ENCODE measurements around the gene C4orf50.

Gene C4orf50

DNA sequence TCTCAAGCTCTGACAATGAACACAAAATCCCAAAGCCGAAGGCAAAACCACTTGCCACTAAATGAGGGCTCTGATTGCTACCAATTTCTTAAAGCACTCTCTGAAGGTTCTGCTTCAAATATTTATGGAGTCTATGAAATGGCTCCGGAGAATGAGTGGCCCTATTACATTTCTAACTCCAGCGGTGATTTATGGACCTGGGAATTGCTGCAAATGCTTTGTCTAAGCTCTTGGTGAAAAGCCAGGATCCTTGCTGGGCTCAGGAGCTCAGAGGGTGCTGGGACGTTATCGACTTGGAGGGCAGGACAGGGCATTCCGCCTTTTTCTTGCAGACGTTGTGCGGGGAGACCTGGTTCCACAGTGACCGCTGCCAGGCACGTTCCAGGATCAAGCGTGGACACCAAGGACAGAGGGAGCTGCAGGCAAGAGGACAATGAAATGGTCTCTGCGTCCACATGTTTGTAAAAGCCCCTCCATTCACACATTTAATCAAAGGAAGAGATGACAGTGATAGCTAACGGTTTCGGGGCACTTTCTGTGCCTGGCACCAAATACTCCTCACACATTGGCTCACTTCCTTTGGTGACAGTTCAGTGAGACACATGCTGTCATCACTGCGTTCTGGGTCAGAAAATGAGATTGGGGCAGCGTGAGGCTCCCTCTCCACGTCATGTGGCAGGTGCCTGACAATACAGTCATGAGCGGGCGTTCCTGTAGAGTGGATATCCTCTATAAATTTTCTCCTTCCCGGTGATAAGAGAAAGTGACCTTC, 58.8 kb downstream of the C4orf50 start:
- TF ChIP-seq EZH2 (IDR thresholded peaks at IDR 0.05; ENCODE audit: borderline replicate concordance, low read depth, low read length, severe bottlenecking) (no peak), CTCF (IDR thresholded peaks at IDR 0.05; ENCODE audit: borderline replicate concordance, extremely low read depth, low read length, poor library complexity, severe bottlenecking) (no peak)
- DNase-seq (no peak), ATAC-seq (ENCODE audit: insufficient read depth, low read depth) (no peak)
- Histone ChIP-seq H3K9ac (ENCODE audit: low read depth, low read length) (no peak overlapping the region), H2AFZ (ENCODE audit: low read depth, low read length) (no peak overlapping the region), H3K27me3 (ENCODE audit: insufficient read depth, low read length, poor library complexity) (peaks cover 6% of the 10 kb centered on the region), H3K27ac (ENCODE audit: low read length) (no peak overlapping the region), H4K20me1 (ENCODE audit: insufficient read depth, low read length) (no peaks in the 10 kb centered on the region), H3K9me3 (ENCODE audit: insufficient read depth, low read length, severe bottlenecking) (no peaks in the 10 kb centered on the region), H3K36me3 (ENCODE audit: insufficient read depth, low read length) (no peaks in the 10 kb centered on the region), H3K4me1 (ENCODE audit: insufficient read depth, low read length) (no peaks in the 10 kb centered on the region), H3K4me2 (ENCODE audit: insufficient read depth, low read length) (no peak overlapping the region), H3K79me2 (ENCODE audit: insufficient read depth, low read length) (no peaks in the 10 kb centered on the region), H3K4me3 (ENCODE audit: low read depth in 1 of 2, low read length in 2 of 2) (no peak overlapping the region)

DNA sequence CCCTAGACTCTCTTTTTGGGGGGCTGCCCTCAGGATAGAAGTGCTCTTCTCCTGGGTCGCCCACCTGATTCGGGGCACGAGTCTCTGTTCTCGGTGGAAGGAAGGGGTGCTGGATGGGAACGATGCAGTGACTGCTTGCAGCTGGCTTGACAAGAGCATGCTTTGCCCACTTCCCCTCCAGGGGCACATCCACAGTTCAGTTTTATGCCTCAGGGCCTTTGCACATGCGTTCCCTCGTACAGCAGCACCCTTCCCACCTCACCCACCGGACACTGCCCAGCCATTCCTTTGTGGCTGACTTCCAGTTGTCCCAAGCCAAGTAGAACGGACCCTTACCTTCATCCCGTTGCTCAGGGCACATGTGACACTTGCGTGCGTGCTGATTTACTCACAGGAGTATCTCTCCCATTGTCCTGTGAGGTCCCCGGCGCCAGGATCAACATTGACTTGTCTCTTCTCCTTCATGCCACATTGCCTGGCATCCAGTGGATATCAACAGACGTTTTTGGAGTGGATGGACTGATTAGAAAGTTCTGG, 60.0 kb downstream of the C4orf50 start:
- Histone ChIP-seq H3K9me3 (ENCODE audit: insufficient read depth, low read length, severe bottlenecking) (no peaks in the 10 kb centered on the region), H3K27me3 (ENCODE audit: insufficient read depth, low read length, poor library complexity) (peaks cover 6% of the 10 kb centered on the region), H3K4me3 (ENCODE audit: low read depth in 1 of 2, low read length in 2 of 2) (no peak overlapping the region), H2AFZ (ENCODE audit: low read depth, low read length) (no peak overlapping the region), H3K79me2 (ENCODE audit: insufficient read depth, low read length) (no peaks in the 10 kb centered on the region), H3K36me3 (ENCODE audit: insufficient read depth, low read length) (no peaks in the 10 kb centered on the region), H3K4me2 (ENCODE audit: insufficient read depth, low read length) (no peak overlapping the region), H3K9ac (ENCODE audit: low read depth, low read length) (no peak overlapping the region), H4K20me1 (ENCODE audit: insufficient read depth, low read length) (no peaks in the 10 kb centered on the region), H3K27ac (ENCODE audit: low read length) (no peak overlapping the region), H3K4me1 (ENCODE audit: insufficient read depth, low read length) (no peaks in the 10 kb centered on the region)
- TF ChIP-seq CTCF (IDR thresholded peaks at IDR 0.05; ENCODE audit: borderline replicate concordance, extremely low read depth, low read length, poor library complexity, severe bottlenecking) (no peak), EZH2 (IDR thresholded peaks at IDR 0.05; ENCODE audit: borderline replicate concordance, low read depth, low read length, severe bottlenecking) (no peak)
- no peak for ATAC-seq (ENCODE audit: insufficient read depth, low read depth)
- no peak for DNase-seq

DNA sequence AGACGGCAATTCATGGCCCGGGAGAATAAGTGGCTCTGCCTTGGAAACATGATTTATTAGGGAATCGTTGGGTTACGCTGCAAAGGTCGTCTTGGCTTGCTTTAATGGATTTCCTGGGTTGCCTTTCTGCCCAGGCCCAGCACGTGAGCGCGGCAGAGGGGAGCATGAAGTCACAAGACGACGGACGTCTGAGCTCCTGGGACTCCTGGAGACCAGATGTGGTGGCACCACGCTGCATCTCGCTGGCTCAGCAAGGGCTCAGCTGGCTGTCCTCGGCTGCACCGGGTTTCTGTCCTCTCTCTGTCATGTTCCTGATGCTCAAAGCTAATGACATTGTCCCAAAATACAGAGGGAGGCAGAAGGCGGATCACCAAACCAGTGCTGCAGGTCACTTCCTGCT, 61.2 kb downstream of the C4orf50 start:
- no peak for DNase-seq
- ATAC-seq (ENCODE audit: insufficient read depth, low read depth) = no peak
- H3K27ac ChIP-seq (ENCODE audit: low read length) = no peak overlapping the region
- H3K79me2 ChIP-seq (ENCODE audit: insufficient read depth, low read length) = no peaks in the 10 kb centered on the region
- no peak for TF ChIP-seq CTCF (IDR thresholded peaks at IDR 0.05; ENCODE audit: borderline replicate concordance, extremely low read depth, low read length, poor library complexity, severe bottlenecking)
- TF ChIP-seq EZH2 (IDR thresholded peaks at IDR 0.05; ENCODE audit: borderline replicate concordance, low read depth, low read length, severe bottlenecking) = no peak
- no peaks in the 10 kb centered on the region for H4K20me1 ChIP-seq (ENCODE audit: insufficient read depth, low read length)
- no peaks in the 10 kb centered on the region for H3K4me1 ChIP-seq (ENCODE audit: insufficient read depth, low read length)
- H3K27me3 ChIP-seq (ENCODE audit: insufficient read depth, low read length, poor library complexity) = peaks cover 6% of the 10 kb centered on the region
- no peak overlapping the region for H3K4me3 ChIP-seq (ENCODE audit: low read depth in 1 of 2, low read length in 2 of 2)
- no peaks in the 10 kb centered on the region for H3K9me3 ChIP-seq (ENCODE audit: insufficient read depth, low read length, severe bottlenecking)
- no peak overlapping the region for H3K4me2 ChIP-seq (ENCODE audit: insufficient read depth, low read length)
- H3K36me3 ChIP-seq (ENCODE audit: insufficient read depth, low read length) = no peaks in the 10 kb centered on the region
- H2AFZ ChIP-seq (ENCODE audit: low read depth, low read length) = no peak overlapping the region
- no peak overlapping the region for H3K9ac ChIP-seq (ENCODE audit: low read depth, low read length)

Measured in DND-41 (cell line).